PFSK-1 (cell line): Measurements from ENCODE around the gene LZTS2.

Experiments
- FOXP2 ChIP-seq: optimal IDR thresholded peaks from 2 replicates; pipeline ENCODE3; 2011; ENCODE audit warnings: borderline replicate concordance, control low read depth, inconsistent platforms; ENCODE audit not compliant: insufficient read depth; ENCODE audit errors: extremely low read length, extremely low read depth
- POLR2AphosphoS5 ChIP-seq: IDR thresholded peaks from 2 replicates; pipeline ENCODE4 v1.6.1; 2012; ENCODE audit warnings: low read depth, mild to moderate bottlenecking, control low read depth, low read length, moderate library complexity
- REST ChIP-seq, 2 experiments: IDR thresholded peaks; 2 replicates each; pipeline versions ENCODE4 v1.6.1 to v1.8.0; 2011 to 2012; ENCODE audit warnings: low read depth in 2 of 2, low read length in 2 of 2, control low read depth in 1 of 2, inconsistent platforms in 1 of 2, mild to moderate bottlenecking in 1 of 2, moderate library complexity in 1 of 2; ENCODE audit not compliant: insufficient read depth in 1 of 2
- SIN3A ChIP-seq: IDR thresholded peaks from 2 replicates; pipeline ENCODE4 v1.6.1; 2012; ENCODE audit warnings: mild to moderate bottlenecking, low read length, moderate library complexity, borderline replicate concordance; ENCODE audit not compliant: insufficient read depth
- TAF1 ChIP-seq: IDR thresholded peaks from 2 replicates; pipeline ENCODE4 v1.6.1; 2012; ENCODE audit warnings: low read length, control low read depth, borderline replicate concordance; ENCODE audit not compliant: insufficient read depth

LZTS2 gene

DNA sequence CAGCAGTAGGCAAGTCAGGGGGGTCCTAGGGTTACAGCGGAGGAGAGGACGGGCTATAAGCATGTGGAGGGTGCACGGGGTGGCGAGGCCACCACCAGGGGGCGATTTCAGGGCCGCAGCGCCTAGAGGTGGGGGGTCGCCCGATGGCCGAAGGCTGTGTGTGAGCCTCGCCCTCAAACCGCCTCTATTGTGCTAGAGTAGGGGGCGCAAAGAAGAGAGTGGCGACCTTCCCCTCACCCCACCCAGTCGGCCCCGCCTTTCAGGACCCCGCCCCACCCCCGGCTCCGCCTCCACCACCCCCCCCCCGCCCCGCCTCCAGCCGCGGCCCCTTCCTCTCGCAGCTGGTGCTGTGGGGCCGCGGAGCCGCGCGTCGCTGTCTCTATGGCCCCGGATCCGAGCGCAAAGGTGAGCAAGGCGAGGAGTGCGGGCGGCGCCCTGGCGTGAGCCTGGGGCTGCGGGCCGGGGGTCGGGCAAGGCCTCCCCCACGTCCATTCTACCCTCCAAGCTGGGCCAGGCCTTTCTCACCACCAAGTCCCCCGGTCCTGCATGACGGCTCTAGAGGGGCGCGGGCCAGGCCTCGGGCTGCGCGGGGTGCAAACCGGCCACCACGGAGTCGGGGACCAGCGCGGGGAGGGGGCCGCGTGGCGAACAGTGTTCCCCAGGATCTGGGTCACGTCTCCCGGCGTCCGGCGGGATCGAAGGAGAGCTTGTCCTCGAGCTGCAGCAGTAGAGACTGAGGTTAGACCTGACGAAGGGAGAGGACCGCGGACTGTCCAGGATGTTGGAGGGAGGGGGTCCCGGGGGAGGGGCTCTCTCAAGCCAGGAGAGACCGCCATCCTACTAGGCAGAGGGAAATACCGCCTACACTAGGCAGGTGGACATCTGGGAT is 30.2 kb upstream of the LZTS2 start, which contains the start of gene SEMA4G:
Gene SEMA4G (plus strand): TSS at position 318 of the 889 bp plus-strand sequence. CDS start 3,409 bp downstream, outside the sequence.
- no peak for TF ChIP-seq REST (IDR thresholded peaks at IDR 0.05; ENCODE audit: insufficient read depth in 1 of 2, low read depth in 2 of 2, low read length in 2 of 2)
- TF ChIP-seq FOXP2, result no peak
- no peak for TF ChIP-seq POLR2AphosphoS5
- no peak for TF ChIP-seq SIN3A
- no peak for TF ChIP-seq TAF1

DNA sequence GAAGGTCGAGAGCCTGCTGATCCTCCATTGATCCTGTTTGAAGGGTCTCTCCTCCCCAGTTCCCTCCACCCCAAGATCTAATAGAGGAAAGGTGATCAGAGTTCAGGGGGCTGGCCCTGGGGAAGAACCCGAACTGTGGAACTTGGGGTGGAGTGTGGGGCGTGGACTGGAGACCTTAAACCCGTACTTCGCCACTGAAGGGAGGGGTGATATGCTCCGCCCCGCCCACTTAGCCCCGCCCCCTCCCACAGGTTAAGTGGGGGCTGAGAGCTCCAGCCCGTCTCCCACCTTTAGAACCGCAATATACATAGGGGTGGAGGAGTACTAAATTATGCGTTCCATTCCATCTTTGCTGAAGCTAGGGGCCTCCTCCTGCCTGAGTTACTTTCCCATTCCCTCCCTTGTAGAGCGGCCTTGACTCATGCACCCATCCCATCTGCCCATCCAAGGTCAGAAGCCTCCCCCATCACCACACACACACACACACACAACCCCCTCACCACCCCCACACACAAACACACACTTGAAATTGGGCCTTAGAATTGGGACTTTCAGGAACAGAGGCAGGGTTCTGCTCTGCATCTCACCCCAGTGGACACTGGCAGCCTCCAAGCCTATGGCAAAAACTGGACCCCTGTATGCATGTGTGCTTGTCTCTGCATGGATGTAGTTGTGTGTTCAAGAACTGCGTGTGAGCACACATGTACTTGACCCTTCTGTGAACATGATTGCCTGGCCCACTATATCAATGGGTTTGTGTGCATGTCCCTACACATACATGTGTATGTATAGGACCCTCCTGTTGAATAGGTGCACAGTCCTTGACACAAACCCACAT is 29.3 kb upstream of the LZTS2 start:
- TF ChIP-seq REST (IDR thresholded peaks at IDR 0.05; ENCODE audit: insufficient read depth in 1 of 2, low read depth in 2 of 2, low read length in 2 of 2) (no peak), SIN3A (no peak), TAF1 (no peak), FOXP2 (no peak), POLR2AphosphoS5 (no peak)

DNA sequence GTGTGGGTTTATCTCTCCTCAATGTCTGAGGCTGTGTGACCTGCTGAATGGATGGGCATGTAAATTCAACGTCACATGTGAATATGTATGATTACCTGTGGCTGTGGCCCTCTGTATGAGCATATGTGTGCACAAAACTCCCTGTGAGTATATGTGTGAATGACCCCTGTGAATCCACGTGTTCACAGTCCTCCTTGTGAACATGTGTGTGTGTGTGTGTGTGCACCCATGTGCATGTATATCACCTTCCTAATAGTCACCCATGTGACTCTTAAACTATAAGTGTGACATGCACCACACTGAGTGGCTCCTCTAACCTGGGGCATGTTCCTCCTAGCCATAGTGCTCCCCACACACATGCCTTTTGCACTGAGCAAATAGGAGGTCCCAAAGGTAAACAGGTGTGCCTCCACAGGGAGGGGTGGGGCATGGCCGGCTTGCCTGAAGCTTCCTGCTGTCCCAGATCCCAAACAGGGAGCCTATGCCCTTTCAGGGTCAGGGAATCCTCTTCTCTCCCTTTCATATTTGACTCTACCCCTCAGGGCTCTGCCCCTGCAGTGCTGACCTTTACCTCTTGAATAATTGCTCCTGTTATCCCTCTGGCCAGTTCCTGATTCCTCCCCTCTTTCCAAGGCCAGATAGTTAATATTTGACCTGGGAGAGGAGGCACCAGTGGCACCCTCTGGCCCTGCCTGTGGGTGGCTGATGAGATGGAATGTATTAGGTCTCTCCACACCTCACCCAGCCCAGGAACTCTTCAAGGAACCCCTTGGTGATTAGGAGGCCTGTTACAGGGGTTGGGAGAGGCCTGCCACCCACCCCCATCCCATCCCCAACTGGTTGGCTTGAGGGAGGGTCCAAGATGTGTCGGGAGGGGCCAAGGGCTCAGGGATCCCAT is 28.4 kb upstream of the LZTS2 start:
- no peak for TF ChIP-seq TAF1
- TF ChIP-seq REST (IDR thresholded peaks at IDR 0.05; ENCODE audit: insufficient read depth in 1 of 2, low read depth in 2 of 2, low read length in 2 of 2), result no peak
- no peak for TF ChIP-seq SIN3A

- TF ChIP-seq FOXP2, result no peak
- TF ChIP-seq POLR2AphosphoS5, result no peak
- TF ChIP-seq SIN3A, result no peak
- TF ChIP-seq REST (IDR thresholded peaks at IDR 0.05; ENCODE audit: insufficient read depth in 1 of 2, low read depth in 2 of 2, low read length in 2 of 2), result no peak
- no peak for TF ChIP-seq TAF1
These were observed 27.3 kb upstream of the LZTS2 start for GRCh38 chr10:100972115-100972903.
